ENCODE data around the gene LMLN.
"Not testable (repeated sequence)": the region's sequence is repeated elsewhere in the genome, so short reads cannot be mapped to it uniquely, and the experiment has no call there.

The LMLN gene

GRCh38 chr3:197959891-197960693, at the start of gene LMLN:
Gene LMLN, plus strand, starts transcription at chr3:197960217. Its CDS starts 29 bp downstream, at chr3:197960246.
- peak; percentile 79 to 92 (median 87) for DNase-seq (ENCODE audit: low read depth in 4 of 4, low spot score in 1 of 4)

GRCh38 chr3:197912741-197913476, 47.1 kb upstream of the LMLN start:
- no peak for DNase-seq (ENCODE audit: low read depth in 4 of 4, low spot score in 1 of 4)

GRCh38 chr3:197913641-197914380, 46.2 kb upstream of the LMLN start:
- no peak for DNase-seq (ENCODE audit: low read depth in 4 of 4, low spot score in 1 of 4)

- not testable (repeated sequence) for DNase-seq (ENCODE audit: low read depth in 4 of 4, low spot score in 1 of 4)
These were observed 38.4 kb upstream of the LMLN start for GRCh38 chr3:197921429-197922275.

- DNase-seq (ENCODE audit: low read depth in 4 of 4, low spot score in 1 of 4), result no peak
These were observed 33.6 kb upstream of the LMLN start for GRCh38 chr3:197926418-197926817.

- DNase-seq (ENCODE audit: low read depth in 4 of 4, low spot score in 1 of 4), result not testable (repeated sequence)
These were observed 32.4 kb upstream of the LMLN start for GRCh38 chr3:197927578-197927977.

- no peak for DNase-seq (ENCODE audit: low read depth in 4 of 4, low spot score in 1 of 4)
These were observed 23.1 kb upstream of the LMLN start for GRCh38 chr3:197936819-197937384.

GRCh38 chr3:197940745-197941384, 19.2 kb upstream of the LMLN start:
- DNase-seq (ENCODE audit: low read depth in 4 of 4, low spot score in 1 of 4), result no peak

- no peak for DNase-seq (ENCODE audit: low read depth in 4 of 4, low spot score in 1 of 4)
These were observed 17.0 kb upstream of the LMLN start for GRCh38 chr3:197942956-197943556.

- DNase-seq (ENCODE audit: low read depth in 4 of 4, low spot score in 1 of 4), result no peak
These were observed 10.7 kb upstream of the LMLN start for GRCh38 chr3:197949191-197949777.

- DNase-seq (ENCODE audit: low read depth in 4 of 4, low spot score in 1 of 4), result peak; percentile 65 to 75 (median 70)
These were observed 10.0 kb upstream of the LMLN start, which contains the start of gene RPL35A for GRCh38 chr3:197949778-197950676. Gene RPL35A, plus strand, starts transcription at chr3:197950190. Its CDS starts 778 bp downstream, at chr3:197950968.

GRCh38 chr3:197950677-197951061, 9.3 kb upstream of the LMLN start:
- no peak for DNase-seq (ENCODE audit: low read depth in 4 of 4, low spot score in 1 of 4)

- no peak for DNase-seq (ENCODE audit: low read depth in 4 of 4, low spot score in 1 of 4)
These were observed 8.5 kb upstream of the LMLN start for GRCh38 chr3:197951392-197951990.

GRCh38 chr3:197952440-197952839, 7.6 kb upstream of the LMLN start:
- no peak for DNase-seq (ENCODE audit: low read depth in 4 of 4, low spot score in 1 of 4)

GRCh38 chr3:197953325-197953724, 6.7 kb upstream of the LMLN start:
- DNase-seq (ENCODE audit: low read depth in 4 of 4, low spot score in 1 of 4), result no peak

GRCh38 chr3:197953881-197954280, 6.1 kb upstream of the LMLN start:
- no peak for DNase-seq (ENCODE audit: low read depth in 4 of 4, low spot score in 1 of 4)

GRCh38 chr3:197955892-197956477, 4.0 kb upstream of the LMLN start:
- DNase-seq (ENCODE audit: low read depth in 4 of 4, low spot score in 1 of 4), result no peak

Data from stimulated activated CD4-positive, alpha-beta T cell treated with anti-CD3 and anti-CD28 coated beads, Interleukin-1b, Interleukin-23, amount 100 ng/mL, for 24 hours (primary cell).